ENCODE data around the gene TMEM40. TPM values are rescaled to one million over a fixed set of nuclear protein-coding genes. Genes with fewer than 3 reads are reported as not detected.

TMEM40 gene
- polyA plus RNA-seq, 1 donor from 2014 or later: 0.65 TPM

GRCh38 chr3:12768579-12769527, 9.8 kb upstream of the TMEM40 start:
- H3K36me3 Mint-ChIP-seq: peaks cover 2% of the 10 kb centered on the region

GRCh38 chr3:12766541-12766940, 7.5 kb upstream of the TMEM40 start:
- H3K4me3 Mint-ChIP-seq: no peak overlapping the region
- no peaks in the 10 kb centered on the region for H3K36me3 Mint-ChIP-seq
- peaks cover 0 to 2% (median 0%) of the 10 kb centered on the region in 3 donors for H3K9me3 Mint-ChIP-seq
- H3K4me1 Mint-ChIP-seq: peaks cover 0 to 2% (median 0%) of the 10 kb centered on the region in 3 donors
- H3K27ac Mint-ChIP-seq: no peak overlapping the region
- peaks cover 2% of the 10 kb centered on the region for H3K27me3 Mint-ChIP-seq

More at GRCh38 chr3:12768579-12769527, 9.8 kb upstream of the TMEM40 start:
- Mint-ChIP-seq H3K4me1 (peaks cover 4 to 7% (median 4%) of the 10 kb centered on the region in 3 donors), H3K27ac (no peak overlapping the region), H3K9me3 (peaks cover 0 to 6% (median 5%) of the 10 kb centered on the region in 3 donors), H3K27me3 (no peaks in the 10 kb centered on the region), H3K4me3 (no peak overlapping the region)

GRCh38 chr3:12764171-12764776, 5.2 kb upstream of the TMEM40 start:
- Mint-ChIP-seq H3K36me3 (no peaks in the 10 kb centered on the region), H3K4me3 (no peak overlapping the region), H3K4me1 (peaks cover 0 to 2% (median 0%) of the 10 kb centered on the region in 3 donors), H3K27ac (no peak overlapping the region), H3K27me3 (peaks cover 5% of the 10 kb centered on the region), H3K9me3 (peaks cover 0 to 2% (median 0%) of the 10 kb centered on the region in 3 donors)

- H3K27me3 Mint-ChIP-seq: peaks cover 10% of the 10 kb centered on the region
- no peaks in the 10 kb centered on the region for H3K36me3 Mint-ChIP-seq
- H3K4me3 Mint-ChIP-seq: no peak overlapping the region
- H3K9me3 Mint-ChIP-seq: peaks cover 0 to 2% (median 0%) of the 10 kb centered on the region in 3 donors
- H3K4me1 Mint-ChIP-seq: peaks cover 4 to 10% (median 5%) of the 10 kb centered on the region in 3 donors
- H3K27ac Mint-ChIP-seq: no peak overlapping the region
These were observed 870 bp upstream of the TMEM40 start for GRCh38 chr3:12759693-12760565.

GRCh38 chr3:12758025-12758781, 856 bp downstream of the TMEM40 start:
- Mint-ChIP-seq H3K27ac (no peak overlapping the region), H3K4me1 (peaks cover 4 to 10% (median 5%) of the 10 kb centered on the region in 3 donors), H3K9me3 (peaks cover 0 to 2% (median 0%) of the 10 kb centered on the region in 3 donors), H3K36me3 (no peaks in the 10 kb centered on the region), H3K4me3 (no peak overlapping the region), H3K27me3 (peaks cover 9% of the 10 kb centered on the region)

- H3K36me3 Mint-ChIP-seq: no peaks in the 10 kb centered on the region
- H3K4me1 Mint-ChIP-seq: peaks cover 2 to 16% (median 11%) of the 10 kb centered on the region in 3 donors
- no peak overlapping the region for H3K4me3 Mint-ChIP-seq
- no peak overlapping the region for H3K27ac Mint-ChIP-seq
- H3K27me3 Mint-ChIP-seq: peaks cover 8% of the 10 kb centered on the region
- no peaks in the 10 kb centered on the region for H3K9me3 Mint-ChIP-seq
These were observed 2.4 kb downstream of the TMEM40 start for GRCh38 chr3:12756635-12757034.

- H3K27ac Mint-ChIP-seq: no peak overlapping the region
- H3K4me1 Mint-ChIP-seq: peaks cover 2 to 16% (median 11%) of the 10 kb centered on the region in 3 donors
- peaks cover 8% of the 10 kb centered on the region for H3K27me3 Mint-ChIP-seq
- no peaks in the 10 kb centered on the region for H3K36me3 Mint-ChIP-seq
- H3K9me3 Mint-ChIP-seq: no peaks in the 10 kb centered on the region
- H3K4me3 Mint-ChIP-seq: no peak overlapping the region
These were observed 2.9 kb downstream of the TMEM40 start for GRCh38 chr3:12756175-12756574.

- Mint-ChIP-seq H3K27ac (no peak overlapping the region), H3K36me3 (no peaks in the 10 kb centered on the region), H3K9me3 (no peaks in the 10 kb centered on the region), H3K27me3 (peaks cover 8% of the 10 kb centered on the region), H3K4me1 (peaks cover 2 to 16% (median 12%) of the 10 kb centered on the region in 3 donors), H3K4me3 (no peak overlapping the region)
These were observed 3.3 kb downstream of the TMEM40 start for GRCh38 chr3:12755754-12756153.

GRCh38 chr3:12754313-12754712, 4.7 kb downstream of the TMEM40 start:
- H3K4me1 Mint-ChIP-seq: peaks cover 13 to 29% (median 24%) of the 10 kb centered on the region in 3 donors
- no peak overlapping the region for H3K4me3 Mint-ChIP-seq
- peaks cover 5% of the 10 kb centered on the region for H3K27me3 Mint-ChIP-seq
- no peaks in the 10 kb centered on the region for H3K9me3 Mint-ChIP-seq
- no peak overlapping the region for H3K27ac Mint-ChIP-seq
- no peaks in the 10 kb centered on the region for H3K36me3 Mint-ChIP-seq

- H3K27me3 Mint-ChIP-seq: peaks cover 5% of the 10 kb centered on the region
- no peak overlapping the region for H3K4me3 Mint-ChIP-seq
- peaks cover 17 to 32% (median 28%) of the 10 kb centered on the region in 3 donors for H3K4me1 Mint-ChIP-seq
- H3K27ac Mint-ChIP-seq: no peak overlapping the region
- H3K36me3 Mint-ChIP-seq: no peaks in the 10 kb centered on the region
- no peaks in the 10 kb centered on the region for H3K9me3 Mint-ChIP-seq
These were observed 5.6 kb downstream of the TMEM40 start for GRCh38 chr3:12753275-12754028.

GRCh38 chr3:12752809-12753208, 6.2 kb downstream of the TMEM40 start:
- Mint-ChIP-seq H3K9me3 (no peaks in the 10 kb centered on the region), H3K4me3 (no peak overlapping the region), H3K27me3 (peaks cover 7% of the 10 kb centered on the region), H3K27ac (no peak overlapping the region), H3K4me1 (peaks cover 18 to 32% (median 27%) of the 10 kb centered on the region in 3 donors), H3K36me3 (no peaks in the 10 kb centered on the region)

- H3K4me3 Mint-ChIP-seq: no peak overlapping the region
- H3K27me3 Mint-ChIP-seq: peaks cover 7% of the 10 kb centered on the region
- H3K27ac Mint-ChIP-seq: peak overlapping the region in 1 of 3 donors; percentile 3
- H3K36me3 Mint-ChIP-seq: no peaks in the 10 kb centered on the region
- no peaks in the 10 kb centered on the region for H3K9me3 Mint-ChIP-seq
- H3K4me1 Mint-ChIP-seq: peaks cover 18 to 28% (median 27%) of the 10 kb centered on the region in 3 donors
These were observed 7.0 kb downstream of the TMEM40 start for GRCh38 chr3:12752102-12752501.

GRCh38 chr3:12751571-12751970, 7.5 kb downstream of the TMEM40 start:
- Mint-ChIP-seq H3K27ac (peak overlapping the region in 1 of 3 donors; percentile 3), H3K4me1 (peaks cover 18 to 28% (median 25%) of the 10 kb centered on the region in 3 donors), H3K4me3 (no peak overlapping the region), H3K9me3 (no peaks in the 10 kb centered on the region), H3K27me3 (peaks cover 8% of the 10 kb centered on the region), H3K36me3 (no peaks in the 10 kb centered on the region)
